ENCODE results near the gene SPAG6. TPM values are rescaled to one million over a fixed set of nuclear protein-coding genes. Genes with fewer than 3 reads are reported as not detected.
"Not testable (repeated sequence)": the region's sequence is repeated elsewhere in the genome, so short reads cannot be mapped to it uniquely, and the experiment has no call there.

The SPAG6 gene
- total RNA-seq, 1 donor from 2014 or later: not detected

GRCh38 chr10:22389856-22390589 is 44.7 kb downstream of the SPAG6 start:
- no peaks in the 10 kb centered on the region for H3K27me3 ChIP-seq (ENCODE audit: control insufficient read depth, insufficient read depth, low read length)
- no peaks in the 10 kb centered on the region for H3K36me3 ChIP-seq (ENCODE audit: control insufficient read depth, insufficient read depth, low read length)
- TF ChIP-seq, protein P1, sequence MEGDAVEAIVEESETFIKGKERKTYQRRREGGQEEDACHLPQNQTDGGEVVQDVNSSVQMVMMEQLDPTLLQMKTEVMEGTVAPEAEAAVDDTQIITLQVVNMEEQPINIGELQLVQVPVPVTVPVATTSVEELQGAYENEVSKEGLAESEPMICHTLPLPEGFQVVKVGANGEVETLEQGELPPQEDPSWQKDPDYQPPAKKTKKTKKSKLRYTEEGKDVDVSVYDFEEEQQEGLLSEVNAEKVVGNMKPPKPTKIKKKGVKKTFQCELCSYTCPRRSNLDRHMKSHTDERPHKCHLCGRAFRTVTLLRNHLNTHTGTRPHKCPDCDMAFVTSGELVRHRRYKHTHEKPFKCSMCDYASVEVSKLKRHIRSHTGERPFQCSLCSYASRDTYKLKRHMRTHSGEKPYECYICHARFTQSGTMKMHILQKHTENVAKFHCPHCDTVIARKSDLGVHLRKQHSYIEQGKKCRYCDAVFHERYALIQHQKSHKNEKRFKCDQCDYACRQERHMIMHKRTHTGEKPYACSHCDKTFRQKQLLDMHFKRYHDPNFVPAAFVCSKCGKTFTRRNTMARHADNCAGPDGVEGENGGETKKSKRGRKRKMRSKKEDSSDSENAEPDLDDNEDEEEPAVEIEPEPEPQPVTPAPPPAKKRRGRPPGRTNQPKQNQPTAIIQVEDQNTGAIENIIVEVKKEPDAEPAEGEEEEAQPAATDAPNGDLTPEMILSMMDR (IDR thresholded peaks at IDR 0.05; ENCODE audit: insufficient read depth, low read length, severe bottlenecking): no peak
- DNase-seq (ENCODE audit: low read depth): no peak
- no peak overlapping the region for H3K4me3 ChIP-seq (ENCODE audit: low read depth, low read length)
- no peak for FAIRE-seq

GRCh38 chr10:22391600-22391999 is 46.3 kb downstream of the SPAG6 start:
- no peak overlapping the region for H3K4me3 ChIP-seq (ENCODE audit: low read depth, low read length)
- TF ChIP-seq, protein P1 (IDR thresholded peaks at IDR 0.05; ENCODE audit: insufficient read depth, low read length, severe bottlenecking): no peak
- H3K36me3 ChIP-seq (ENCODE audit: control insufficient read depth, insufficient read depth, low read length): no peaks in the 10 kb centered on the region
- H3K27me3 ChIP-seq (ENCODE audit: control insufficient read depth, insufficient read depth, low read length): no peaks in the 10 kb centered on the region
- no peak for DNase-seq (ENCODE audit: low read depth)
- FAIRE-seq: no peak

- not testable (repeated sequence) for DNase-seq (ENCODE audit: low read depth); H3K27me3 ChIP-seq (ENCODE audit: control insufficient read depth, insufficient read depth, low read length); FAIRE-seq; H3K4me3 ChIP-seq (ENCODE audit: low read depth, low read length); H3K36me3 ChIP-seq (ENCODE audit: control insufficient read depth, insufficient read depth, low read length)
These were observed 50.9 kb downstream of the SPAG6 start for GRCh38 chr10:22396195-22396594.

- DNase-seq (ENCODE audit: low read depth); H3K4me3 ChIP-seq (ENCODE audit: low read depth, low read length); FAIRE-seq; H3K36me3 ChIP-seq (ENCODE audit: control insufficient read depth, insufficient read depth, low read length); H3K27me3 ChIP-seq (ENCODE audit: control insufficient read depth, insufficient read depth, low read length): not testable (repeated sequence)
These were observed 61.6 kb downstream of the SPAG6 start for GRCh38 chr10:22406916-22407315.

GRCh38 chr10:22410394-22410793 is 65.1 kb downstream of the SPAG6 start:
- FAIRE-seq (no peak), DNase-seq (ENCODE audit: low read depth) (no peak)
- TF ChIP-seq, protein P1 (IDR thresholded peaks at IDR 0.05; ENCODE audit: insufficient read depth, low read length, severe bottlenecking): no peak
- Histone ChIP-seq H3K36me3 (ENCODE audit: control insufficient read depth, insufficient read depth, low read length) (no peaks in the 10 kb centered on the region), H3K27me3 (ENCODE audit: control insufficient read depth, insufficient read depth, low read length) (no peaks in the 10 kb centered on the region), H3K4me3 (ENCODE audit: low read depth, low read length) (no peak overlapping the region)

GRCh38 chr10:22410846-22411245 is 65.5 kb downstream of the SPAG6 start:
- Histone ChIP-seq H3K27me3 (ENCODE audit: control insufficient read depth, insufficient read depth, low read length) (no peaks in the 10 kb centered on the region), H3K4me3 (ENCODE audit: low read depth, low read length) (no peak overlapping the region), H3K36me3 (ENCODE audit: control insufficient read depth, insufficient read depth, low read length) (no peaks in the 10 kb centered on the region)
- DNase-seq (ENCODE audit: low read depth) (no peak), FAIRE-seq (no peak)
- TF ChIP-seq, protein P1 (IDR thresholded peaks at IDR 0.05; ENCODE audit: insufficient read depth, low read length, severe bottlenecking): no peak

DNA sequence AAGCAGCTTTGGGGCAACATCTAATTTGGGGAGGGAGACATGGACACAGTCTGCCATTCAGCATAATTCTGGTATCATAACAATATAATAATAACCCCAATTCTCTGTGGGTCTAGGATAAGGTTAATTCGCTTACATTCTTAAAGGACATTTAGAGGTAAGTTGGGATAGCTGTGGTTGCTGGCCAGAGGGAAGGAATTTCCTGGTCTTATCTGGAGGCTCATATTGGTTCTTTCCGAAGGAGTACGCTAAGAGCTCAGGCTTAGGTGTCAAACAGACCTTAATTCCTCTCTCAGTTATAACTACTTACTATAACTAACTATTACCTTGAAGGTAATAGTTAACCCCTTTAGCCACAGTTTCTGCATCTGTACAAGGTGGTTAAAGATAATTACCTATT is 68.8 kb downstream of the SPAG6 start:
- FAIRE-seq (no peak), DNase-seq (ENCODE audit: low read depth) (no peak)
- H3K27me3 ChIP-seq (ENCODE audit: control insufficient read depth, insufficient read depth, low read length): no peaks in the 10 kb centered on the region
- no peaks in the 10 kb centered on the region for H3K36me3 ChIP-seq (ENCODE audit: control insufficient read depth, insufficient read depth, low read length)
- no peak overlapping the region for H3K4me3 ChIP-seq (ENCODE audit: low read depth, low read length)
- TF ChIP-seq, protein P1 (IDR thresholded peaks at IDR 0.05; ENCODE audit: insufficient read depth, low read length, severe bottlenecking): no peak
